Spleen (tissue), 11 donors: ENCODE results near the gene TCF3. TPM values are rescaled to one million over a fixed set of nuclear protein-coding genes. Genes with fewer than 3 reads are reported as not detected.

ENCODE experiments used
- DNase-seq: peaks from one replicate; pipeline ENCODE4 v3.0.0-alpha.2; 2020
- H3K27ac ChIP-seq, 8 donors: fragments of 200-600 bp; sonication (generic) in 7 of 8; 1 replicate in 4 of 8; 2 replicates in 4 of 8; pipeline versions ENCODE4 v1.5.0 to v1.8.0; 2016 to 2021; ENCODE audit warnings: inconsistent platforms in 4 of 8, mild to moderate bottlenecking in 4 of 8, moderate library complexity in 1 of 8
- H3K27me3 ChIP-seq, 7 donors: fragments of 200-600 bp; sonication (generic) in 6 of 7; replicated peaks in 1 of 7; 1 replicate in 4 of 7; 2 replicates in 3 of 7; pipeline versions ENCODE4 v1.5.0 to v1.8.0; 2016 to 2021; ENCODE audit warnings: inconsistent platforms in 3 of 7, mild to moderate bottlenecking in 1 of 7
- H3K36me3 ChIP-seq, 6 donors: fragments of 200-600 bp; sonication (generic) in 5 of 6; 1 replicate in 4 of 6; 2 replicates in 2 of 6; pipeline versions ENCODE4 v1.5.0 to v1.8.0; 2016 to 2021; ENCODE audit warnings: inconsistent platforms in 2 of 6
- H3K4me1 ChIP-seq, 6 donors: fragments of 200-600 bp; sonication (generic) in 5 of 6; 1 replicate in 3 of 6; 2 replicates in 3 of 6; pipeline versions ENCODE4 v1.5.0 to v1.8.0; 2016 to 2021; ENCODE audit warnings: inconsistent platforms in 3 of 6
- H3K4me3 ChIP-seq, 8 donors: fragments of 200-600 bp; sonication (generic) in 7 of 8; 1 replicate in 4 of 8; 2 replicates in 4 of 8; pipeline versions ENCODE4 v1.5.0 to v1.8.0; 2016 to 2021; ENCODE audit warnings: inconsistent platforms in 4 of 8, mild to moderate bottlenecking in 4 of 8, moderate library complexity in 2 of 8
- H3K9me3 ChIP-seq, 8 donors: fragments of 200-600 bp; sonication (generic) in 7 of 8; 1 replicate in 4 of 8; 2 replicates in 4 of 8; pipeline versions ENCODE4 v1.5.0 to v1.8.0; 2016 to 2021; ENCODE audit warnings: inconsistent platforms in 4 of 8
- CTCF ChIP-seq, 11 experiments: fragments of 200-600 bp in 7 of 11; fragments of 450-650 bp in 4 of 11; sonication (generic) in 4 of 11; IDR thresholded peaks in 8 of 11; conservative IDR thresholded peaks in 3 of 11; 1 replicate in 7 of 11; 2 replicates in 4 of 11; pipeline versions ENCODE4 v1.4.0 to v1.8.0; 2016 to 2021; ENCODE audit warnings: antibody characterized with exemption in 11 of 11, inconsistent platforms in 4 of 11, mild to moderate bottlenecking in 1 of 11
- POLR2A ChIP-seq, 3 donors: fragments of 450-650 bp; IDR thresholded peaks; one replicate each; pipeline ENCODE4 v1.5.1; 2017; ENCODE audit warnings: antibody characterized with exemption in 3 of 3, mild to moderate bottlenecking in 1 of 3
- POLR2AphosphoS5 ChIP-seq, 3 donors: sonication (generic); formaldehyde crosslinking; IDR thresholded peaks; one replicate each; pipeline ENCODE4 v1.5.1; 2017; ENCODE audit warnings: antibody characterized with exemption in 3 of 3
- WGBS, 5 donors: extraction: QIAGEN DNeasy Blood & Tissue Kit in 3 of 5; methylation state at CpG; one replicate each; pipeline versions ENCODE4 v1.1.5 to v1.1.7; 2013 to 2018; 5-methylcytosine and 5-hydroxymethylcytosine counted together
- intact Hi-C: fragments of 100-400 bp; cut with DNase I; formaldehyde crosslinking; loops from one replicate; pipeline ENCODE4 v1.15.0; 2023; ENCODE audit warnings: low total_unique reads
- polyA plus RNA-seq, 3 donors: library from polyadenylated mRNA; stranded (reverse); fragments of 200-250 nt; gene quantifications; one replicate each; pipeline ENCODE4 v1.2.1, GENCODE V29; 2013
- total RNA-seq, 7 donors: library from RNA; depleted of rRNA in 3 of 7; stranded (reverse); fragments of >200 nt in 3 of 7; fragmentation: NEBNext Ultra II Directional in 4 of 7; extraction: Animal tissue kit (Norgen Biotek cat#: 25700) in 4 of 7; gene quantifications; one replicate each; pipeline versions ENCODE4 v1.1.0 to v1.2.1, GENCODE V29; 2016 to 2021
- donor health status: healthy with polysubstance abuse.
- donor health status: DM: no; HTN: no; CAD: no; lungs with moderate emphysema.
- donor health status: DM: no; HTN: no; CAD: no.
- donor health status: Bipolar disorder and iron deficiency.
- donor health status: healthy.
- donor health status: DM: no; HTN: no; CAD: no.
- donor health status: DM: yes; HTN: yes; CAD: no.

Gene TCF3
- total and polyA plus RNA-seq, 10 donors, result 79.2 to 135 (median 100) TPM

DNA sequence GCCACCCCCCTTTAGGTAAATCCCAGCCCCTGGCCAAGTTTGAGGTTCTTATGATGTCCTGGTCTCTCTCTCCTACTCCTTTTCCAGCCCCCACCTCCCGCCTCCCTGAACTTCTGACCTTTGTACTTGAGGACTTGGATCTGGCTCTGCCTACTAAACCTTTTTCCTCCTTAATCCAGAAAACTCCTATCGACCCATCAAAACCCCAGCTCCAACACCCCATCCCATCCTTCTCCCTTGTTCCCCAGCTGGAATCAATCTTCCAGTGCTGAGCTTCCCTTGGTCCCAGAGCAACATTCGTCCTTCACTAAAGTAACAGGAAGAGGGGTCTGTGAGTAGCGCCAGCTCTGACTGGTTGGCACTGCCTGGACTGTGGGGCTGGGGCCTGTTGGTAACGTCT is 29.9 kb downstream of the TCF3 start:
- TF ChIP-seq CTCF (IDR thresholded peaks at IDR 0.05 in 8 of 11, conservative IDR thresholded peaks at IDR 0.05 in 3 of 11) (no peak), POLR2AphosphoS5 (IDR thresholded peaks at IDR 0.05) (no peak), POLR2A (IDR thresholded peaks at IDR 0.05) (no peak)
- Histone ChIP-seq H3K4me1 (peaks cover 0 to 34% (median 12%) of the 10 kb centered on the region in 6 donors), H3K27me3 (no peaks in the 10 kb centered on the region), H3K27ac (no peak overlapping the region), H3K9me3 (no peaks in the 10 kb centered on the region), H3K36me3 (peaks cover 0 to 100% (median 66%) of the 10 kb centered on the region in 6 donors), H3K4me3 (no peak overlapping the region)
- intact Hi-C loops, result loop anchor here (10.0 kb wide), 1 partner anchor 52 kb away; no protein-coding TSS in a partner anchor
- no peak for DNase-seq
- WGBS, 5 donors, result 78 to 88% (median 86%) methylated on average over 5 of the region's 5 CpGs

DNA sequence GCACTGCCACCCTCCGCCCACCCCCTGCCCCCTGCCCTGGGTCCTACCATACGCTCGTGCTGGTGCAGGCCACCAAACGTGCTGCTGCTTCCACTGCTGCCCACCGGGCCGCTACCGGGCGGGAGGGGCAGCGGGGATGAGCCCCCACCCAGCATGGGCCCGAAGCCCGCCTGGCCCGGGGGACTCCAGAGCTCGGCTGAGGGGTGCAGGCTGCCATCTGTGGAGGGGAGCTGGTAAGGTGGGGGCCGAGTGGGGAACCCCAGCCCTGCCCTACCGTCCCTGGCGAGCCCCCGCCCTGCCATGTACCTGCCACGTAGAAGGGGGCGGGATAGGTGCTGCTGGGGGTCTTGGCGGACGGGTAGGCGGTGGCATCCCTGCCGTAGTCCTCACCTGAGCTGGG is 30.4 kb downstream of the TCF3 start:
- peak in 1 of 3 donors; percentile 48 for TF ChIP-seq POLR2AphosphoS5 (IDR thresholded peaks at IDR 0.05)
- TF ChIP-seq CTCF (IDR thresholded peaks at IDR 0.05 in 8 of 11, conservative IDR thresholded peaks at IDR 0.05 in 3 of 11), result no peak
- 90 to 100% (median 94%) methylated on average over 11 to 23 of the region's 23 CpGs for WGBS, 5 donors
- no peak overlapping the region for H3K27ac ChIP-seq
- no peak overlapping the region for H3K4me3 ChIP-seq
- intact Hi-C loops, result loop anchor here (10.0 kb wide), 1 partner anchor 53 kb away; no protein-coding TSS in a partner anchor
- peaks cover 0 to 40% (median 18%) of the 10 kb centered on the region in 6 donors for H3K4me1 ChIP-seq
- H3K36me3 ChIP-seq, result peaks cover 0 to 100% (median 68%) of the 10 kb centered on the region in 6 donors
- H3K27me3 ChIP-seq, result no peaks in the 10 kb centered on the region
- DNase-seq, result no peak
- H3K9me3 ChIP-seq, result no peaks in the 10 kb centered on the region

DNA sequence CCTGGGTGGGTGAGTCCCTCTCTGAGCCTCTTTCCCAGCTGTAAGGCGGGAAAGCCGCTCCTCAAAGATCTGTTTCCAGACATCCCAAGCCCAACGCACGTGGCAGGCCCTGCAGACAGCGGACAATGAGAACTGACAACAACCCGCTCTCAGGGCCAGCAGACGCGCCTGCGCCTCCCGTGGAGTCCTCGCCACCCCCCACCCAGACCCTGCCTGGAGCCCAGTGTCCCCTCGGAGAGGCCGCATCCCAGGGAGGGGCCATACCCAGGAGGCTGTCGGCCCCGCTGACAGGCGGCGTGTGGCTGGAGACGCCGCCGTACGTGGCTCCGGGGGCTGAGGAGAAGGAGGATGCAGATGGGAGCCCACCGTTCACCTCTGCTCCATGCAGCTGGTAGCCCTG is 30.8 kb downstream of the TCF3 start:
- Histone ChIP-seq H3K27me3 (no peaks in the 10 kb centered on the region), H3K4me3 (no peak overlapping the region), H3K4me1 (peaks cover 0 to 44% (median 21%) of the 10 kb centered on the region in 6 donors), H3K36me3 (peaks cover 0 to 100% (median 66%) of the 10 kb centered on the region in 6 donors), H3K9me3 (no peaks in the 10 kb centered on the region), H3K27ac (no peak overlapping the region)
- DNase-seq, result no peak
- TF ChIP-seq POLR2AphosphoS5 (IDR thresholded peaks at IDR 0.05), result no peak
- no peak for TF ChIP-seq POLR2A (IDR thresholded peaks at IDR 0.05)
- whole genome bisulfite sequencing, 5 donors, result 88 to 97% (median 94%) methylated on average over 11 to 23 of the region's 23 CpGs
- intact Hi-C loops, result loop anchor here (10.0 kb wide), 1 partner anchor 53 kb away; no protein-coding TSS in a partner anchor

DNA sequence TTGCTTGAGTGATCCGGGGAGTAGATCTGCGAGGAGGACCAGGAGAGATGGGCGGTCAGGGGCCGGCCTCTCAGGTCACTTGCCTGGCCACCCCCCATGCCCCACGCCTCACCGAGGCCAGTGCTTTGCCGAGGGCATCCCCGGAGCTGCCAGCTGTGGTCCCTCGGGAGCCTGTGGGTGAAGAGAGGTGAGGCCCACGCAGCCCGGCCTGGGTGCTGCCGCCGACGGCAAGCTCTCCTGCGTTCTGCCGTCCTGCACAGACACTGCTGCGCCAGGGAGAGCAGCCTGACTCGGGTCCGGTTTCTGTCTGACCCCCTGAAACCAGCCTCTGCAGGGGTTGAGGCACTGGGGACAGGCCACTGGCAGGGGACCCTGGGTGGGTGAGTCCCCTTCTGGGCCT is 31.4 kb downstream of the TCF3 start:
- intact Hi-C loops, result loop anchor here (10.0 kb wide), 1 partner anchor 54 kb away; no protein-coding TSS in a partner anchor
- H3K27me3 ChIP-seq, result no peaks in the 10 kb centered on the region
- no peak for DNase-seq
- peaks cover 0 to 100% (median 64%) of the 10 kb centered on the region in 6 donors for H3K36me3 ChIP-seq
- no peak for TF ChIP-seq CTCF (IDR thresholded peaks at IDR 0.05 in 8 of 11, conservative IDR thresholded peaks at IDR 0.05 in 3 of 11)
- TF ChIP-seq POLR2A (IDR thresholded peaks at IDR 0.05), result no peak
- TF ChIP-seq POLR2AphosphoS5 (IDR thresholded peaks at IDR 0.05), result peak in 1 of 3 donors; percentile 29
- no peak overlapping the region for H3K4me3 ChIP-seq
- 79 to 95% (median 87%) methylated on average over 11 to 19 of the region's 19 CpGs for WGBS, 5 donors
- peaks cover 0 to 46% (median 21%) of the 10 kb centered on the region in 6 donors for H3K4me1 ChIP-seq
- peak overlapping the region in 1 of 8 donors; percentile 10 for H3K27ac ChIP-seq
- no peaks in the 10 kb centered on the region for H3K9me3 ChIP-seq
